Glomerular visceral epithelial cell (primary cell): ENCODE results near the gene INSYN2B.

Source experiments
- DNase-seq: peaks from one replicate; pipeline ENCODE4 v3.0.0-alpha.2; 2016; ENCODE audit errors: extremely low spot score

Gene INSYN2B

DNA sequence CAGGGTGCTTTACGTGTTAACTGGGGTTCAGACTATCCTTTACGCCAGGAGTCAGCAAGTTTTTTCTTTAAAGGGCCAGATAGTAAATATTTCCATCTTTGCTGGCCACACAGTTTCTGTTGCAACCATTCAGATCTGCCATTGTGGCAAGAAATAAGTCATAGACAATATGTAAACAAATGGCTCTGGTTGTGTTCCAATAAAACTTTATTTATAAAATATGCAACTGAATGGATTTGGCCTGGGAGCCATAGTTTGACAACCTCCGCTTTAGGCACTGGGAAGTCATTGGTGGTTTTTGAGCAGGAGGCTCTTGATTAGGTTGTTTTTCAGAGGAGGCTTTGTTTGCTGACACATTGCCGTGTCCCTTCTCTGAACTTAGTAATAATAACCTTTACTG, 90.7 kb downstream of the INSYN2B start:
- no peak for DNase-seq

DNA sequence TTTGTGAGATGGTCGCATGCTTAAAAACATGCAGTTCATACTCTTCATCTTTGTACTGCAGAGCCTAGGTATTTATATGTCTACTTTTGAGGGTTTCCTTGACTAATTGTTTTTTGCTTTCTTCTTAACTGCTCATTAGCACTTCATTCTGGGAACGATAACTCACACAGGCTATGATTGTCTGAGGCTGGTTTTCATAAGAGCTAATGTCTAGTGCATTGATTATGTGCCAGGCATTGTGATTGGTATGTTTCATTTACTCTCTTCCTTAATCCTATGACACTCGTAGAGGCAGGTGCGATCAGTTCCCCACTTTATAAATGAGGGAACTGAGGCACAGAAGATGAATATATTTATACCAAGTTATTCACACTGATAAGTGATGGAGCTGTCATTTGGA, 93.6 kb downstream of the INSYN2B start:
- no peak for DNase-seq

DNA sequence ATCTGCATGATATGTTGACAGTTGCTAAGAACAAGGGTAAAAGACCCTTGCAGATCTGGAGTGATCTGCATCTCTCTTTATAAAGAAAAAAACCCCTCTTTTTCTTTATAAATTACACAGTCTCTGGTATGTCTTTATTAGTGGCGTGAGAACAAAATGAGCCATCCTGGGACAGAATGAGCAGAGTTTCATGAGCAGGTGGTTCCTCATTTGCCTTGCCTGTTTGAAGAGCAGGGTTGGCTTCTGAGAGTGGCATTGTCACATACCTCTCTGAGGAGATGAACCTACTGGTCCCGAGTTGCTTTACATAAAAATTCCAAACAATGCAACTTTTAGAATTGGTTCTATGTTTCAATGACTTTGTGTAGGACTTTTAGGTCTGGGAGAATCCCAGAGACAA, 94.3 kb downstream of the INSYN2B start:
- DNase-seq, result no peak

DNA sequence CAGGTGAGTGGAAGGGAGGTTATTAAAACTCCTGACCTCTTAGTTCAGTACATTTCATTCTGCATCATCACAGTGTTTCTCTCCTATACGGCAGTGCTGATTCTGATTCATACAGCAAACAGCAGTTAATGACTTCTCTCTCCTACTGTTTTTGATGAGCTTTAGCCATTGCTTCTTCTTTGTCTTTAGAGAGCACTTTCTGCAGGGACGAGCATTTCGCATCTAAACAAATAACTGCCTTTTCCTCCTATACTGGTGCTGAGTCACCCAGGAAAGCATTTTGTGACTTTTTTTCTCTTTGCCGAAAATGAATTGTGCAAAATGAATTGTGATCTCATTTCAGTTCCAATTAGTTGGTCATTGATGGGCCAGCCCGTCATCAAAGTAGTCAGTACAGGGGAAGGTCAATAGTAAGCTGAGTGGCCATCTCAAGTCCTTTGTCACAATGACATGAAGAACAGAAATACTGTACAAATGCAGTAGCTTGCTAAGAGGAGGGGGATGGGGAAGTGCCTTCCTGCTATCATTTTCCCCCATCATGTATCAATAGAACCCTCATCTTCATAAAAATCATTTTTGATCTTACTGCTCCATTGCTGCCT, 98.5 kb downstream of the INSYN2B start:
- no peak for DNase-seq

DNA sequence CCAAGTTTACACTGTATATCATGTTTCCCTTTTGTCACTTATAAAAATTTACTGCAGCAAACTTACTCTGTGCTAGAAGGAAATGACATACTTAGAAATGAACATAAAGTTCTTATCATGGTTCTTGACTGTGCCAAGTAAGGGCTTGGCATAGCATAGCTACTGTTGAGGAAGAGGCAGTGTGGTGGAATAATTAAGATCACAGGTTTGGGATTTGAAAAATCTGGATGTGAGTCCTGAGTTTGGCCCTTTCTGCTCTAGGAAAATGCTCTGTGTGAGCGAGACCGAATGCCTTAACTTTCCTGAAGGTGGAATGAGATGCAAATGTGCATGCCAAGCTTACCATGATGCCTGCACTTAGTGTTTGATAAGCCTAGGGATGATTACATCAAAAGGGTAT, 99.5 kb downstream of the INSYN2B start:
- DNase-seq, result no peak

DNA sequence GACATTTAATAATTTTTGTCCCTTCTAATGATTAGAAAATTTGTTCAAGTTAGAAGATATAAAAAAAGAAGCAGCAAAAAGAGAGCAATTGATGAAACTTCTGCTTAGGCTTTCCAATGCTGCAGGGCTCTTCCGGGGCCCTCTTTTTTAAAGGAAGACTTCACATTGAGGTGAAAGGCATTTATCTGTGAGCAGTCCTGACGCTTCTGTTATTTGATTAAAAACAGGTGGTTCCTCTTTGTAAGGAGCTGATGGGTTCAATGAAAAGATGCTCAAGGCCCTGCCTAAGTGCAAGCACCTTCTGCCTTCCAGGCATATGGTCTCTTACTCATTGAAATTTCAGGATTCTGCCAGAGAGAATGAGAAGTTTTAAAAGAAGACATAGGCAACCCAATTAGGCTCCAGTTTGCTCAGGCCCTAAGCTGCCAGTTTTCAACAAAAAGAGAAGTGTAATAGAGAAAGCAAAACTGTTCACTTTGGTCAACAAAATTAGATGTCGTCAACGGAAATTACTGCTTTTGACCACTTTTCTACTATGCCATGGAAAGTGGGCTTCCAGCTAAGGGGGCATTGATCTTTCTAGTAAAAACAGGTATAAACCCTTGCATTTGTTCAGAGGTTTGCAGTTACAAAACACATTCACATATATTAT, 100.2 kb downstream of the INSYN2B start:
- DNase-seq, result no peak

DNA sequence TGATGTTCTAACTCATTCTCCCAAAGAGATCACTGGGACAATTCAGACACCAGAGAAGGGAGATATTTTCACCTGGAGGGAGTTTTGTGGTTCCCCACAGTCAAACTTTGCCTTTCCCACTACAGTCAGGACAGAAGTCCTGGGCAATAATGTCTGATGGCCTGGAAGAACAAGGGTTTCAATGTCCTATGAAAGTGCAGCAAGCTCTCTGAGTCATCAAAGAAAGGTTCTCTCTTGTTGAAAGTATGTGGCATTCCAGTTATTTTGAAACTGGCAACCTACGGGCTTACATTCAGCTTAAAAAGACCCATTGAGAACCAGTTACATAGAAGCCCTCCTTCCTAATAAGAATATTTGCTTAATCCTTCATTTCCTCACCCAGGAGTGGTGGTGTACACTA, 103.9 kb downstream of the INSYN2B start:
- DNase-seq, result no peak

DNA sequence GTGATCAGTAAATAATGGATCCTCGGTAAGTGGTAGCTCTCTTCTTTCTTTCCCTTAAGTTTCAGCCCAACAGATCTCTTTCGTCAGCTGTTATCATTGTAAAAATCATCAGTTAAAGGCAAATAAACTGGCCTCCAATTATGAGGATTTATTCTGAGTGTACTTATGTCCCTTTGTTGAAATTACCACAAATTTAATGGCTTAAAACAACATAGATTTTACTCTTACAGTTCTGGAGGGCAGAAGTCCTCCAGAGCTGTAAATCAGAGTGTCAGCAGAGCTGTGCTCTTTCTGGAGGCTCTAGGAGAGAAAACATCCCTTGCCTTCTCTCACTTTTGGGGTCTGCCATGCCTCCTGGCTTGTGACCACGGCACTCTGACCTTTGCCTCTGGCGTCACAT, 104.6 kb downstream of the INSYN2B start:
- no peak for DNase-seq

DNA sequence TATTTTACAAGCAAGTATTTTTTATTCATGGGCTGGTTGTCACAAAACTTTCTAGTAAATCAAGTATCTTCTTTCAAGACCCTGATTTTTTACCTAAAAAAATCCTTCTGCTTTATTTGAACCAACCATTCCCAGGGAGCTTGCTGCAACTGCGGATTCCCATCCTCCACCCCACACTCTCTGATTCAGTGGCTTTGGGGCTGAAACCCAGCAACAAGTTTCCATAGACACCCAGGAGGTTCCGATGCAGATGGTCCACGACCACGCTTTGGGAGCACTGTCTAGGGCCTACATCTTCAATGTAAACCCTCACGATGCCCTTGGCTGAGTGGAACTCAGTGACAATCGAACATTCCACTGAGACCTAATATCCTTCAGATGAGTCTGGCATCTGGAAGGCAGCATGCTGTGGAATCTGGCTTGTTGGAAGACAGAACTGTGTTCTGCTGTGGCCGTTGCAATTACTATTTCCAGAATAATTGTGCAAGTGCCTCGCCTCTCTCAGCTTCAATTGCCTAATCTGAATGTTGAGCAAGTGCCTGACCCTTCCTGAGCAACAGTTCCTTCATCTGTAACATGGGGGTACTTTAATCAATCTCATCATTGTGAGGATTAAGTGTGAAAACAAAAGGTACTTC, 105.1 kb downstream of the INSYN2B start:
- DNase-seq, result no peak

DNA sequence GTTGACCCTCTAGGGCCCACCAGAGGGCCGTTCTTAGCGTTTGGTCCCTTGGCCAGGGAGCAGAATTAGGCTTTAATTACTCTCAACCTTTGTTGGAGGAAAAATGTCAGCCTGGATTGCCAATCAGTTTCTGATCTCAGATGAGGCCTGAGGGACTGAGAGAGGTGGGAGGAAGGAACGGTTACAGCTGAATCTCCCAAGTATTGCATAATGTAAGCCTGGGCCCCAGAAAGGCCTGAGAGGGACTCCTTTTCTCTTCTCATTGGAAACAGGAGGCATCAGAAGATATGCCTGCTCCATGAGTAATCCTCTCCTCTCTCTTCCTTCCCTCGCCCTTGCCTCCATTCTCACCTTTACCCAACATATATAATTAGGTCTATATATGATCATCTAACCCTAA, 105.7 kb downstream of the INSYN2B start:
- no peak for DNase-seq

DNA sequence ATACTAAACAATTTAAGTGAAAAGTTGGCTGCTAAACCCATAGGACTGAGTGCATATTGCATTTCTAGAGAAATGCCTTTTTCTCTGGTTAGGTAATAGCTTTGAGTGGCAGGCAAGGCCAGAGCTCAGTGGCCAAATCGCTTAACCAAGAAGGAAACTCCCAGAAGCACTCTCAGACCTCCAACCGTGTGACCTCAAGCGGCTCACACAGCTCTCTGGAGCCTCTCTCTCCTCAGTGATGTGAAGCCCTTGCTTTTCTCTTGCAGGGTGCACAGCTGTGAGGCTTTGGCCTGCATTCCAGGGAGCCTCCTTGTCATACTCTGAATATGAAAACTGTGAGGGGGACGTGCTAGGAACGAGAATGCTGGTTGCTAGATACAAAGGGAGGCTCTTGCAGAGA, 106.7 kb downstream of the INSYN2B start:
- peak; percentile 22 for DNase-seq

DNA sequence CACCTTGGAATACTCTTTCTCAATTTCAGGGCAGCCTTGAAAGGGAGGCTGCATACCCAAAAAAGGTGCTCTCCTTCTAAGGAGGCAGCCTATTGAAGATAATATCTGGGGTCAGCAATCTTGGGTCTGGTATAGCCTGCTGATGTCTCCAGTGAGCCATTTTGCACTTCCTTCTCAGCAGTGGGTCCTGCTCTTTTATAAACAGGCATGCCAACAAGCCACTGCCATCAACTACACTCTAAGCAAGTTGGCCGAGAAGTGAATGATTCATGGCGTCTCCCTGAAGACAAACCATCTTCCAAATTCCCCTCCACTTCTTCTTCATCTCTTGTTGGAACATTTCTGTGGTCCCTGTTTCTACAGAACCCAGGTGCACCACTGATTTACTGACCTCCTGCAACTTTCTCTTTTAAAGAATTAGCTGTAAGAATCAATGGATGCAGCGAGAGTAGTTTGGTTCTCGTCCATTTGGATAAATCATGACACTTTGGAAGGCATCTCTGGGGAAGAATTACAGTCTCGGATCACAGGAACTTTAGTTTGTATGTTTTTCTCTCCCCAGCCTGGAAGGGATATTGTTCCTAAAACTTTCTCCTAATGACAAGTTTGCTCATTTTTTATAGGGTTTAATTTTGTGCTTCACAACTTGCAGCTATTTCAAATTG, 108.3 kb downstream of the INSYN2B start:
- DNase-seq, result no peak

DNA sequence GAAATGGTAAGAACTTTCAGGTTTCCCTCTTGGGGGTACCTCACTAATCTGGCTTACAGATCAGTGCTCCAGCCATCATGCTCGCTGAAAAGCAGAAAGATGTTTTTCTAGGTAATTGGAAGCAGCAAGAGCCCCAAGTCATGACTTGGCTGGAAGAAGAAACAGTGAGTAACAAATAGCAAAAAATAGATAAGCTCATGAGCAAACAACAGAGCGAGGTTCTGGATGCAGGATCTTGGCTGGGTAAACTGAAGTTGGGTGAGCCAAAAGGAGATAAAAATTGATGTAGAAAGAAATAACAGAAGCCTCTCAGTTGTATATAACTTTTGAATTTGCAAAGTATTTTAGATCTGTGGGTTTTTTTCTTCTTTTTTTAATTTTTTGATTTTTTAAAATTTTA, 110.1 kb downstream of the INSYN2B start:
- no peak for DNase-seq

DNA sequence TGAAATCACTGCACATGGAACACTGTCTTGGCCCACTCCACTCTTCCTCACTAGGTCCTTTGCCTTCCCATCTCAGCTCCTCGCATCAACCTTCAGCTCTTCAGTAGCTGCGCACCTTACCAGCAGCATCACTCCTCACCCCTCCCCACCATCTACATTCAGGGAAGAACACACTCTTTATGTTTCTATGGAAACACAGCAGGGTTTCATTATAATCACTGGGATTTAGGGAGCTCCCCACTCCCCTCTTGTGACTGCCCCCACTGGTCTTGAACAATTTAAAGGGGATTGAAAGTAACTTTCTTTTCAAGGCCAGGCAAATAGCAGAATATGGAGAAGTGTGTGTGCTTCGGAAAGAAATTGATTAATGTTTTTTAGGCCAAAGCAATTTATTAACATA, 111.2 kb downstream of the INSYN2B start:
- no peak for DNase-seq

DNA sequence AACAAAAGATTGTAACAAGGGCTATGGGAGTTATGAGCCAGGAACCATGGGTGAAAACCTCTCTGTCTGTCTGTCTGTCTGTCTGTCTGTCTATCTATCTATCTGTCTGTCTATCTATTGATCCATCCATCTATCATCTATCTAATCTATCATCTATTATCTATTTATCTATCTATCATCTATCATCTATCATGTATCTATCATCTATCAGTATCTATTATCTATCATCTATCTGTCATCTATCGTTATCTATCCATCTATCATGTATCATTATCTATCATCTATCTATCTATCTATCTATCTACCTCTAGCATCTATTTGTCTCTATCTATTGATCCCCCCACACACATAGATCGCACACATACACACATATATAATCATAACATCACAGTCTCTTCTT, 112.9 kb downstream of the INSYN2B start:
- DNase-seq, result no peak

DNA sequence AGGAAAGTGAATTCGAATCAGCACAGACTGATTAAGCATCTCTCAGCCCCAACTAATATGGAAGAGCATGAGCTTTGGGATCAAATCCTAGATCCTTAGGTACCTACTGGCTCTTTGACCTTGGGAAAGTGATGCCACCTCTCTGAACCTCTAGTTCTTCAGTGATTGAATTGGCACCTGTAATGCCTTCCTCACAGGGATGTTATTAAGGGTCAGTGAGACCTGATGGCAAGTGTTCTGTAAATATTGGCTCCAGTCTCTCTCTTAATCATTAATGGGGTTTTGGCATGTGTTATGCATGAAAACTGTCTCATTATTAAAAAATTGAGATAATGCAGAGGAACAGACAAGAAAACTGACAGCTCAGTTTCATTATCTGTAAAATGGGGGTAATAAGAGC, 115.8 kb downstream of the INSYN2B start:
- no peak for DNase-seq

DNA sequence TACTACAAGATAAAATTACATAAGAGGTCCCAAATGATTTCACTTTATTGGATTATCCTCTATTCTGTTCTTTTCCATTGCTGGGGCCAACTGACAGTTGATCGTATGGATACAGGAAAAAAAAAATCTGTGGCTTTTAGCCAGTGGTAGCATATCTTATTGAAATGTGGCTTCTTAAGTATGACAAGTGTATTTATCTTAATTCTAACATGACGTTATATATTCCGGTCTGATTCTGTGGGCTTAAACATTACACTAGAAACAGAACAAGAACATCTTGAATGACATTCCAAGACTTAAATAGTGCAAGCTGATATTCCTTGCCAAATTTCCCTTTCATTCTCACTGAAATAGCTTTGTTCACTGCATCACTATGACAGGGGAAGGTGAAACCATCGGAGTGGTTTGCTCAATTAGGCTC, 117.9 kb downstream of the INSYN2B start:
- no peak for DNase-seq

DNA sequence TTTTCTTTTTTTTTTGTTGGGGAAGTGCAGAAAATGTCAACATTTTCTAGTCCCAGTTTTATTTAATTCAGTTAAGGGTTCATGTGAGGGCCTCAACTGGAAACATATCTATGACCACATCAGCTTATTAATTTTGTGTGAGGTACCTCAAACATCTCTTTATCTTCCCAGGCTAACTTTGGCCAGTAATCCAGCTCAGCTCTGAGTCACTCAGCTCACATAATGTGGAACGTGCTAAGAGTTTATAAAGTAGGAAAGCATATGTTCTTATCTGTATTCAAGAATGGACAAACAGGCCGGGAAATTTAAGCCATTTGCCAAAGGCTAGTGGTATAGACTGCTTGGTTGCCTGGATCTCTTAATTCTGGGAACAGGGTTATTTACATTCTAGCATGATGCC, 118.4 kb downstream of the INSYN2B start:
- DNase-seq, result peak; percentile 1

DNA sequence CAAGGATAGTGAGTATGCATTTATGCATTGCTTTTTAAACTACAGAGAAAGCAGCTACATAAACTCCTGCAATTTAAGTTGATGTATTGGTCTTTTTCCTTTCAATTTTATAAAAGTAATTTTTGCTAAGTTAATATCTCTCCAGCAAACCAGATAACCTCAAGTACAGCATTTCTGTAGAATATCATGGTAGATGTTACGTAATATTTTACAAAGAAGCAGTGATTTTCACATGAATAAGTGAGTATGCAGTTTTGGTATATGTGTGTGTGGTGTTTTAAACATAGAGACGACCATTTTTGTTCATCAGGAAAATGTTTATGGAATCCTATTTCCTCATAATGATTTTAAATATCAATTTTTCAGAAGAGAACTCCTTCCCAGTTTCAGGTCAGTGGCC, 118.9 kb downstream of the INSYN2B start:
- no peak for DNase-seq

DNA sequence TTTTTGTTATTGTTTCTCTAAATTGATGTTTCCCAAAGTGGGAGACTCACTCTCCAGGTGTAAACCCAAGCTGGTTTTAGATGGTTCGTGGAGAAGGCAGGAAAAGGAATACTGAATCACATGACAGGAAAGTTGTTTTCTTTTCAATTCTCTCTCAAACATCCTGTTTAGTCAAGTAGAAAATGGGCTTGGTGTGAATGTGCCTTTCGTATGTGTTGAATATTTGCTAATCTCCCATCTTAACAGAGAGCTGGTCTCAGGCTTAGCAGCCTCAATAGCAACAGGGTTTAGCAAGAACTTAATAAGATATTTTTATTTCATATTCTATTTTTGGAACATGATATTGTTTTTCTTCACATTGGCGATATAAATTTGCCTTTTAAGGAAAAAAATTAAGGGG, 119.7 kb downstream of the INSYN2B start:
- no peak for DNase-seq

DNA sequence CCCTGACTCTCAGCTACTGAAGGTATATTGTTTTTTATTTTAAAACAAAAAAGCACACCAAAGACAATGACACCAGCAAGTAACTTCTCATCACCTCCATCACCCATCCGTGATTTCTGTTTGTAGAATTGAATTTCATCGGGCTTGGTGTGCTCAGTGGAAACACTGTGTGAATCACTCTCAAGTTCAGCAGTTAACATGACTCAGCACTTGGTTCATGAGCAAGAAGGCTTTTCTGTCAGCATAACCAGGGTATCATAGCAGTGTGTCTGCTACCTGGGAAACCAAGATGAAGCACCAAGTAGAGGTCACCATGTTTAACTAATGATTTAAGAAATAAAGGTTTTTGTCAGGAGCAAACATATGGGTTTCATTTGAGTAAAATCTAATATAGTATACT, 123.7 kb downstream of the INSYN2B start:
- DNase-seq, result peak; percentile 70

DNA sequence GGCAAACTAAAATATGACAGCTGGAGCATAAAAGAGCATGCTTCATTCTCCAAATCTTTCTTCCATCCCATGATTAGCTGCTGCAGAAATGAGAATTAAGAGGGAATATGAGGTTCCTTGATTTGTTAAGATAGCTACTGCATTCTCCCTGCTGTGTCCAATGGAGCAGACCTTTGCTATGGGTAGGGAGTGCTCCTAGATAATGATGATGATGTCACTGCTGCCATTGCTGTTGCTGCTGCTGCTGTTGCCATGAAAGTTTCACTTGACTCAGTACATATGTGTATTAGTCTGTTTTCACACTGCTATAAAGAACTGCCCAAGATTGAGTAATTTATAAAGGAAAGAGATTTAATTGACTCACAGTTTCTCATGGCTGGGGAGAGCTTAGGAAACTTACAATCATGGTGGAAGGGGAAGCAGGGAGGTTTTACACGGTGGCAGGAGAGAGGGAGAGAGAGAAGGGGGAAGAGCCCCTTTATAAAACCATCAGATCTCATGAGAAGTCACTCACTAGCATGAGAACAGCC, 128.9 kb downstream of the INSYN2B start:
- DNase-seq, result no peak

DNA sequence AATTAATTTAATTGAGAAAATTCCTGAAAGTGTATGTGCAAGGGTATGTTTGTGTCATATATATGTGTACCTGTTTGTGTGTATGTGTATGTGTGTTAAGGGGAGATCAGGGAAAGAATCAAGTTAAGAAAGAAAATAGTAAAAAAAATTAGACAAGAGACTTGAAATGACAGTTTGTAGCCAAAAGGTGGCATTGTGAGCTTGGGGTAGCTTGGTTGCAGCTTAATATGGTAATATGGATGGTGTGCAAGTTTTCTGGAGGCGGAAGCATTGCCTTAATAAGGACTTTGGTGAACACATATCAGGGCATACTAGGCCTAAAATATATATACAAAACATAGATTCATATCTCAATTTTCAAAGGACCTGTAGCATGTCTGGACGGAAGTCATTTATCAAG, 129.9 kb downstream of the INSYN2B start:
- no peak for DNase-seq
